Measurements from ENCODE around the gene TANC2.

Gene TANC2

GRCh38 chr17:62931101-62931500, 34.9 kb upstream of the TANC2 start:
- Histone ChIP-seq H3K27ac (ENCODE audit: low read depth, low read length) (no peak overlapping the region), H3K4me3 (ENCODE audit: low read depth in 1 of 2, low read length in 2 of 2) (no peak overlapping the region)

GRCh38 chr17:62933501-62934385, 32.3 kb upstream of the TANC2 start:
- H3K27me3 ChIP-seq (ENCODE audit: control insufficient read depth in 1 of 2, insufficient read depth in 2 of 2, low read length in 2 of 2): peaks cover 0 to 8% of the 10 kb centered on the region in 2 donors
- no peak overlapping the region for H3K9ac ChIP-seq (ENCODE audit: low read depth in 1 of 2, low read length in 2 of 2)
- no peaks in the 10 kb centered on the region for H3K36me3 ChIP-seq (ENCODE audit: control insufficient read depth in 1 of 2, insufficient read depth in 2 of 2, low read length in 2 of 2)
- H3K9me3 ChIP-seq (ENCODE audit: control insufficient read depth in 1 of 2, low read length in 2 of 2): no peaks in the 10 kb centered on the region
- no peak overlapping the region for H3K4me3 ChIP-seq (ENCODE audit: low read depth in 1 of 2, low read length in 2 of 2)
- H3K4me1 ChIP-seq (ENCODE audit: control insufficient read depth in 1 of 2, insufficient read depth in 2 of 2, low read length in 2 of 2): no peaks in the 10 kb centered on the region
- no peak overlapping the region for H3K27ac ChIP-seq (ENCODE audit: low read depth, low read length)

More at GRCh38 chr17:62931101-62931500, 34.9 kb upstream of the TANC2 start:
- Histone ChIP-seq H3K9ac (ENCODE audit: low read depth in 1 of 2, low read length in 2 of 2) (no peak overlapping the region), H3K9me3 (ENCODE audit: control insufficient read depth in 1 of 2, low read length in 2 of 2) (no peaks in the 10 kb centered on the region), H3K27me3 (ENCODE audit: control insufficient read depth in 1 of 2, insufficient read depth in 2 of 2, low read length in 2 of 2) (peaks cover 4 to 8% of the 10 kb centered on the region in 2 donors), H3K36me3 (ENCODE audit: control insufficient read depth in 1 of 2, insufficient read depth in 2 of 2, low read length in 2 of 2) (no peaks in the 10 kb centered on the region), H3K4me1 (ENCODE audit: control insufficient read depth in 1 of 2, insufficient read depth in 2 of 2, low read length in 2 of 2) (no peaks in the 10 kb centered on the region)

GRCh38 chr17:62935098-62935497, 30.9 kb upstream of the TANC2 start:
- H3K4me3 ChIP-seq (ENCODE audit: low read depth in 1 of 2, low read length in 2 of 2): no peak overlapping the region
- no peaks in the 10 kb centered on the region for H3K9me3 ChIP-seq (ENCODE audit: control insufficient read depth in 1 of 2, low read length in 2 of 2)
- no peaks in the 10 kb centered on the region for H3K4me1 ChIP-seq (ENCODE audit: control insufficient read depth in 1 of 2, insufficient read depth in 2 of 2, low read length in 2 of 2)
- peaks cover 0 to 8% of the 10 kb centered on the region in 2 donors for H3K27me3 ChIP-seq (ENCODE audit: control insufficient read depth in 1 of 2, insufficient read depth in 2 of 2, low read length in 2 of 2)
- H3K27ac ChIP-seq (ENCODE audit: low read depth, low read length): no peak overlapping the region
- no peaks in the 10 kb centered on the region for H3K36me3 ChIP-seq (ENCODE audit: control insufficient read depth in 1 of 2, insufficient read depth in 2 of 2, low read length in 2 of 2)
- H3K9ac ChIP-seq (ENCODE audit: low read depth in 1 of 2, low read length in 2 of 2): no peak overlapping the region

- Histone ChIP-seq H3K4me1 (ENCODE audit: control insufficient read depth in 1 of 2, insufficient read depth in 2 of 2, low read length in 2 of 2) (no peaks in the 10 kb centered on the region), H3K27me3 (ENCODE audit: control insufficient read depth in 1 of 2, insufficient read depth in 2 of 2, low read length in 2 of 2) (peaks cover 0 to 8% of the 10 kb centered on the region in 2 donors), H3K27ac (ENCODE audit: low read depth, low read length) (no peak overlapping the region), H3K4me3 (ENCODE audit: low read depth in 1 of 2, low read length in 2 of 2) (no peak overlapping the region), H3K9ac (ENCODE audit: low read depth in 1 of 2, low read length in 2 of 2) (no peak overlapping the region), H3K36me3 (ENCODE audit: control insufficient read depth in 1 of 2, insufficient read depth in 2 of 2, low read length in 2 of 2) (no peaks in the 10 kb centered on the region), H3K9me3 (ENCODE audit: control insufficient read depth in 1 of 2, low read length in 2 of 2) (no peaks in the 10 kb centered on the region)
These were observed 30.5 kb upstream of the TANC2 start for GRCh38 chr17:62935523-62935922.

- no peaks in the 10 kb centered on the region for H3K36me3 ChIP-seq (ENCODE audit: control insufficient read depth in 1 of 2, insufficient read depth in 2 of 2, low read length in 2 of 2)
- H3K9me3 ChIP-seq (ENCODE audit: control insufficient read depth in 1 of 2, low read length in 2 of 2): peaks cover 0 to 10% of the 10 kb centered on the region in 2 donors
- H3K9ac ChIP-seq (ENCODE audit: low read depth in 1 of 2, low read length in 2 of 2): no peak overlapping the region
- no peak overlapping the region for H3K27ac ChIP-seq (ENCODE audit: low read depth, low read length)
- no peaks in the 10 kb centered on the region for H3K4me1 ChIP-seq (ENCODE audit: control insufficient read depth in 1 of 2, insufficient read depth in 2 of 2, low read length in 2 of 2)
- H3K27me3 ChIP-seq (ENCODE audit: control insufficient read depth in 1 of 2, insufficient read depth in 2 of 2, low read length in 2 of 2): peaks cover 0 to 4% of the 10 kb centered on the region in 2 donors
- no peak overlapping the region for H3K4me3 ChIP-seq (ENCODE audit: low read depth in 1 of 2, low read length in 2 of 2)
These were observed 28.4 kb upstream of the TANC2 start for GRCh38 chr17:62937606-62938005.

- Histone ChIP-seq H3K27ac (ENCODE audit: low read depth, low read length) (no peak overlapping the region), H3K9ac (ENCODE audit: low read depth in 1 of 2, low read length in 2 of 2) (no peak overlapping the region), H3K9me3 (ENCODE audit: control insufficient read depth in 1 of 2, low read length in 2 of 2) (peaks cover 0 to 10% of the 10 kb centered on the region in 2 donors), H3K4me1 (ENCODE audit: control insufficient read depth in 1 of 2, insufficient read depth in 2 of 2, low read length in 2 of 2) (no peaks in the 10 kb centered on the region), H3K4me3 (ENCODE audit: low read depth in 1 of 2, low read length in 2 of 2) (no peak overlapping the region), H3K36me3 (ENCODE audit: control insufficient read depth in 1 of 2, insufficient read depth in 2 of 2, low read length in 2 of 2) (no peaks in the 10 kb centered on the region), H3K27me3 (ENCODE audit: control insufficient read depth in 1 of 2, insufficient read depth in 2 of 2, low read length in 2 of 2) (no peaks in the 10 kb centered on the region)
These were observed 24.6 kb upstream of the TANC2 start for GRCh38 chr17:62941358-62941991.

- H3K27me3 ChIP-seq (ENCODE audit: control insufficient read depth in 1 of 2, insufficient read depth in 2 of 2, low read length in 2 of 2): no peaks in the 10 kb centered on the region
- peaks cover 12 to 14% of the 10 kb centered on the region in 2 donors for H3K4me1 ChIP-seq (ENCODE audit: control insufficient read depth in 1 of 2, insufficient read depth in 2 of 2, low read length in 2 of 2)
- H3K4me3 ChIP-seq (ENCODE audit: low read depth in 1 of 2, low read length in 2 of 2): no peak overlapping the region
- no peaks in the 10 kb centered on the region for H3K9me3 ChIP-seq (ENCODE audit: control insufficient read depth in 1 of 2, low read length in 2 of 2)
- H3K36me3 ChIP-seq (ENCODE audit: control insufficient read depth in 1 of 2, insufficient read depth in 2 of 2, low read length in 2 of 2): no peaks in the 10 kb centered on the region
- no peak overlapping the region for H3K27ac ChIP-seq (ENCODE audit: low read depth, low read length)
- no peak overlapping the region for H3K9ac ChIP-seq (ENCODE audit: low read depth in 1 of 2, low read length in 2 of 2)
These were observed 17.7 kb upstream of the TANC2 start for GRCh38 chr17:62948370-62948769.

GRCh38 chr17:62949036-62949435, 17.0 kb upstream of the TANC2 start:
- Histone ChIP-seq H3K27ac (ENCODE audit: low read depth, low read length) (no peak overlapping the region), H3K36me3 (ENCODE audit: control insufficient read depth in 1 of 2, insufficient read depth in 2 of 2, low read length in 2 of 2) (no peaks in the 10 kb centered on the region), H3K4me3 (ENCODE audit: low read depth in 1 of 2, low read length in 2 of 2) (no peak overlapping the region), H3K9ac (ENCODE audit: low read depth in 1 of 2, low read length in 2 of 2) (no peak overlapping the region), H3K27me3 (ENCODE audit: control insufficient read depth in 1 of 2, insufficient read depth in 2 of 2, low read length in 2 of 2) (no peaks in the 10 kb centered on the region), H3K4me1 (ENCODE audit: control insufficient read depth in 1 of 2, insufficient read depth in 2 of 2, low read length in 2 of 2) (peaks cover 12 to 14% of the 10 kb centered on the region in 2 donors), H3K9me3 (ENCODE audit: control insufficient read depth in 1 of 2, low read length in 2 of 2) (no peaks in the 10 kb centered on the region)

GRCh38 chr17:62950067-62950466, 16.0 kb upstream of the TANC2 start:
- Histone ChIP-seq H3K27ac (ENCODE audit: low read depth, low read length) (no peak overlapping the region), H3K9me3 (ENCODE audit: control insufficient read depth in 1 of 2, low read length in 2 of 2) (no peaks in the 10 kb centered on the region), H3K36me3 (ENCODE audit: control insufficient read depth in 1 of 2, insufficient read depth in 2 of 2, low read length in 2 of 2) (no peaks in the 10 kb centered on the region), H3K27me3 (ENCODE audit: control insufficient read depth in 1 of 2, insufficient read depth in 2 of 2, low read length in 2 of 2) (no peaks in the 10 kb centered on the region), H3K9ac (ENCODE audit: low read depth in 1 of 2, low read length in 2 of 2) (no peak overlapping the region), H3K4me3 (ENCODE audit: low read depth in 1 of 2, low read length in 2 of 2) (no peak overlapping the region), H3K4me1 (ENCODE audit: control insufficient read depth in 1 of 2, insufficient read depth in 2 of 2, low read length in 2 of 2) (peaks cover 12 to 14% of the 10 kb centered on the region in 2 donors)

- H3K4me3 ChIP-seq (ENCODE audit: low read depth in 1 of 2, low read length in 2 of 2): no peak overlapping the region
- peaks cover 2 to 3% of the 10 kb centered on the region in 2 donors for H3K4me1 ChIP-seq (ENCODE audit: control insufficient read depth in 1 of 2, insufficient read depth in 2 of 2, low read length in 2 of 2)
- H3K9ac ChIP-seq (ENCODE audit: low read depth in 1 of 2, low read length in 2 of 2): no peak overlapping the region
- no peak overlapping the region for H3K27ac ChIP-seq (ENCODE audit: low read depth, low read length)
- H3K9me3 ChIP-seq (ENCODE audit: control insufficient read depth in 1 of 2, low read length in 2 of 2): no peaks in the 10 kb centered on the region
- H3K27me3 ChIP-seq (ENCODE audit: control insufficient read depth in 1 of 2, insufficient read depth in 2 of 2, low read length in 2 of 2): peaks cover 0 to 3% of the 10 kb centered on the region in 2 donors
- no peaks in the 10 kb centered on the region for H3K36me3 ChIP-seq (ENCODE audit: control insufficient read depth in 1 of 2, insufficient read depth in 2 of 2, low read length in 2 of 2)
These were observed 10.1 kb upstream of the TANC2 start for GRCh38 chr17:62955841-62956352.
